Choroid plexus epithelial cell (primary cell): ENCODE data around the gene ATRX.
"Not testable (repeated sequence)": the region's sequence is repeated elsewhere in the genome, so short reads cannot be mapped to it uniquely, and the experiment has no call there.

ENCODE experiments used
- DNase-seq: peaks from one replicate; pipeline ENCODE4 v3.0.0-alpha.2; 2010; ENCODE audit warnings: low read depth
- H3K4me3 ChIP-seq: 2 replicates; pipeline ENCODE4 v1.5.1; 2011; ENCODE audit warnings: low read depth, mild to moderate bottlenecking, control low read depth, low read length, moderate library complexity
- CTCF ChIP-seq: conservative IDR thresholded peaks from 2 replicates; pipeline ENCODE4 v1.5.1; 2011; ENCODE audit warnings: low read depth, mild to moderate bottlenecking, control low read depth, inconsistent platforms, low read length, moderate library complexity

Gene ATRX

GRCh38 chrX:77691916-77692315 lies 94.1 kb downstream of the ATRX start:
- no peak for TF ChIP-seq CTCF
- DNase-seq: no peak
- H3K4me3 ChIP-seq: no peak overlapping the region

GRCh38 chrX:77689376-77689775 lies 96.6 kb downstream of the ATRX start:
- TF ChIP-seq CTCF: no peak
- no peak for DNase-seq
- no peak overlapping the region for H3K4me3 ChIP-seq

- not testable (repeated sequence) for H3K4me3 ChIP-seq, DNase-seq
Measured at GRCh38 chrX:77685683-77686082, 100.3 kb downstream of the ATRX start.

- no peak for DNase-seq
- no peak overlapping the region for H3K4me3 ChIP-seq
- no peak for TF ChIP-seq CTCF
Measured at GRCh38 chrX:77679144-77679543, 106.9 kb downstream of the ATRX start.

- TF ChIP-seq CTCF: no peak
- H3K4me3 ChIP-seq: no peak overlapping the region
- DNase-seq: no peak
Measured at GRCh38 chrX:77675986-77676385, 110.0 kb downstream of the ATRX start.

- no peak overlapping the region for H3K4me3 ChIP-seq
- peak; percentile 53 for DNase-seq
- TF ChIP-seq CTCF: no peak
Measured at GRCh38 chrX:77668391-77669237, 117.4 kb downstream of the ATRX start.

GRCh38 chrX:77658886-77659285 lies 127.1 kb downstream of the ATRX start:
- no peak for TF ChIP-seq CTCF
- no peak for DNase-seq
- no peak overlapping the region for H3K4me3 ChIP-seq
